ENCODE measurements around the gene ZDHHC13.
A peak's percentile ranks its signal among the peaks of the same experiment; 100 is the strongest.

Gene ZDHHC13

DNA sequence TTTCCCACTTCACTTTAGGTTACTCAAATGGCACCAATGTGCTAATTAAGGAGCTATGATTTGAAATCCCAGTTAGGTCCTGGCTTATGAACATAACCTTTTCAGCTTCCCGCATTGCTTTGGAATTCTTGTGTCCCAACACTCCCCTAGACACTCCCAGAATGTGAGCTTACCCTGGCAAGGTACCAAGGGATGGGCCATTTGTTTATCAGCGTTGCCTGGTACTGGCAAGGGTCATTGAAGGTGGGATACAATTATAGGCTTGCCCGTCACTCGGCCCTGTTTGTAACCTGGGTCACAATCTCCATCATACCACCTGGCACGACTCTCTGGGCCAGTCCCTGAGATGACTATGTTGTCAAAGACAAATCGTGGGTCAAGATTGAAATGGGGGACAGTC, 79.5 kb downstream of the ZDHHC13 start:
- Histone ChIP-seq H4K12ac (ENCODE audit: low read depth, low read length) (no peak overlapping the region), H3K14ac (ENCODE audit: low read length) (no peak overlapping the region), H3K4ac (ENCODE audit: low read depth, low read length) (no peak overlapping the region), H4K8ac (ENCODE audit: low read depth, low read length) (no peak overlapping the region), H3K79me1 (ENCODE audit: low read length) (no peaks in the 10 kb centered on the region), H3K27me3 (ENCODE audit: insufficient read depth, low read length) (no peaks in the 10 kb centered on the region), H4K91ac (ENCODE audit: low read depth, low read length) (no peak overlapping the region), H3K4me3 (ENCODE audit: low read depth, low read length) (no peak overlapping the region), H3K36me3 (ENCODE audit: control insufficient read depth in 1 of 2, insufficient read depth in 2 of 2, low read length in 2 of 2) (no peaks in the 10 kb centered on the region), H2BK12ac (ENCODE audit: low read length) (no peak overlapping the region), H2AFZ (ENCODE audit: insufficient read depth, low read length, poor library complexity) (no peak overlapping the region), H3K9ac (ENCODE audit: low read length) (no peak overlapping the region), H3K18ac (ENCODE audit: low read length) (no peak overlapping the region), H3K79me2 (ENCODE audit: control insufficient read depth, insufficient read depth, low read length, poor library complexity) (no peaks in the 10 kb centered on the region), H3K4me1 (ENCODE audit: control insufficient read depth in 1 of 2, insufficient read depth in 2 of 2, low read length in 2 of 2) (no peaks in the 10 kb centered on the region), H3K4me2 (ENCODE audit: low read length) (no peak overlapping the region), H2AK5ac (ENCODE audit: low read length) (no peak overlapping the region), H2BK5ac (ENCODE audit: low read depth, low read length, poor library complexity) (no peak overlapping the region), H3K23ac (ENCODE audit: low read length) (no peak overlapping the region), H3K9me3 (ENCODE audit: insufficient read depth, low read depth, low read length) (no peaks in the 10 kb centered on the region), H2BK120ac (ENCODE audit: insufficient read depth, low read length, poor library complexity) (no peak overlapping the region), H3K27ac (ENCODE audit: low read depth, low read length) (no peak overlapping the region)
- DNase-seq: peak in 1 of 2 donors; percentile 6
- no CpG with 5 or more reads among the region's 6 CpGs for WGBS (ENCODE audit: extremely low coverage, insufficient coverage, insufficient read length)

DNA sequence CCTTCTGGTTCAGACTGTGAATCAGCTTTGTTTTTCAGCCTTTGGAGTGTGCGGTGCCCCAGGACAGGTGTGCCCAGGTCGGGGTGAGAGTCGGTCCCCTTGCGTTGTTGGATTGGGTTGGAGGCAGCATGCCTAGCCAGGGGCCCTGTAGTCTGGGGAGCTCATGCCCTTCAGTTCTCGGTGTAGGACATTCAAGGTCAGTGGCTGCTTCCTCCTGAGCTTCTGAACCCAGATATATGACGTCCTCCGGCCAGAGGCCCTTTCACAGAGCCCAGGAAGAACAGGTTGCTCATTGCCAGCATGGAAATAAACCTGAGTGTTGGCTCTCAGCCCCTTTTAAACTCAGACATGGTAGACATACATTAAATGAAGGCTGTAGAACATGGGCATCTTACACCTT, 82.1 kb downstream of the ZDHHC13 start:
- H2AFZ ChIP-seq (ENCODE audit: insufficient read depth, low read length, poor library complexity): no peak overlapping the region
- no peaks in the 10 kb centered on the region for H3K36me3 ChIP-seq (ENCODE audit: control insufficient read depth in 1 of 2, insufficient read depth in 2 of 2, low read length in 2 of 2)
- H3K9ac ChIP-seq (ENCODE audit: low read length): no peak overlapping the region

DNA sequence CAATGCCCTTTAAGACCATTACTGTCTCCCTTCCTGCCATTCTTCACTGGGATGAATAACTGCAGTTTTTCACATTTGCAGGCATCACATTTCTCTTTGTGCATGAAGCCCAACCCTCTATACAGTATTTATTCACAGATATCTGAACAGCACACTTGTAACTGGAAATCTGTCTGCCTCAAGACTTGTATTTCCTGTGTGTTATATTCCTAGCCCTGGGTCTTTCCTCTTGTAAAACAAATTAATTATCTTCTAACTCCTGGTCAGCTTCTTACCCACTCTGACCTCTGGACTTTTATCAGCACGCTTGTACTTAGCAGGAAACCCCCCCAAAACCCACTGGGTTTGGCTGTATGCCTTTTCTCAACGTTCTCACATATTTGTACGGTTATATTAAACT, 82.8 kb downstream of the ZDHHC13 start:
- whole genome bisulfite sequencing (ENCODE audit: extremely low coverage, insufficient coverage, insufficient read length): no CpG with 5 or more reads among the region's 3 CpGs
- no peak overlapping the region for H3K23ac ChIP-seq (ENCODE audit: low read length)
- no peak overlapping the region for H3K4me2 ChIP-seq (ENCODE audit: low read length)
- no peaks in the 10 kb centered on the region for H3K4me1 ChIP-seq (ENCODE audit: control insufficient read depth in 1 of 2, insufficient read depth in 2 of 2, low read length in 2 of 2)
- H3K79me1 ChIP-seq (ENCODE audit: low read length): no peaks in the 10 kb centered on the region
- peaks cover 2% of the 10 kb centered on the region for H3K9me3 ChIP-seq (ENCODE audit: insufficient read depth, low read depth, low read length)
- no peak overlapping the region for H3K4me3 ChIP-seq (ENCODE audit: low read depth, low read length)
- no peak overlapping the region for H3K9ac ChIP-seq (ENCODE audit: low read length)
- no peak overlapping the region for H3K4ac ChIP-seq (ENCODE audit: low read depth, low read length)
- no peak overlapping the region for H2BK12ac ChIP-seq (ENCODE audit: low read length)
- no peak overlapping the region for H2AK5ac ChIP-seq (ENCODE audit: low read length)
- H2BK5ac ChIP-seq (ENCODE audit: low read depth, low read length, poor library complexity): no peak overlapping the region
- no peak overlapping the region for H4K12ac ChIP-seq (ENCODE audit: low read depth, low read length)
- H3K18ac ChIP-seq (ENCODE audit: low read length): no peak overlapping the region
- H4K8ac ChIP-seq (ENCODE audit: low read depth, low read length): no peak overlapping the region
- no peaks in the 10 kb centered on the region for H3K36me3 ChIP-seq (ENCODE audit: control insufficient read depth in 1 of 2, insufficient read depth in 2 of 2, low read length in 2 of 2)
- H3K27me3 ChIP-seq (ENCODE audit: insufficient read depth, low read length): no peaks in the 10 kb centered on the region
- no peaks in the 10 kb centered on the region for H3K79me2 ChIP-seq (ENCODE audit: control insufficient read depth, insufficient read depth, low read length, poor library complexity)
- H3K14ac ChIP-seq (ENCODE audit: low read length): no peak overlapping the region
- no peak overlapping the region for H3K27ac ChIP-seq (ENCODE audit: low read depth, low read length)
- H4K91ac ChIP-seq (ENCODE audit: low read depth, low read length): no peak overlapping the region
- DNase-seq: no peak
- no peak overlapping the region for H2AFZ ChIP-seq (ENCODE audit: insufficient read depth, low read length, poor library complexity)
- no peak overlapping the region for H2BK120ac ChIP-seq (ENCODE audit: insufficient read depth, low read length, poor library complexity)

More for the DNA sequence above, 82.1 kb downstream of the ZDHHC13 start:
- Histone ChIP-seq H3K4ac (ENCODE audit: low read depth, low read length) (no peak overlapping the region), H3K79me1 (ENCODE audit: low read length) (no peaks in the 10 kb centered on the region), H3K27ac (ENCODE audit: low read depth, low read length) (no peak overlapping the region), H3K23ac (ENCODE audit: low read length) (no peak overlapping the region), H2BK12ac (ENCODE audit: low read length) (no peak overlapping the region), H4K91ac (ENCODE audit: low read depth, low read length) (no peak overlapping the region), H3K79me2 (ENCODE audit: control insufficient read depth, insufficient read depth, low read length, poor library complexity) (no peaks in the 10 kb centered on the region), H2AK5ac (ENCODE audit: low read length) (no peak overlapping the region), H2BK5ac (ENCODE audit: low read depth, low read length, poor library complexity) (no peak overlapping the region), H3K9me3 (ENCODE audit: insufficient read depth, low read depth, low read length) (peaks cover 2% of the 10 kb centered on the region), H3K4me2 (ENCODE audit: low read length) (no peak overlapping the region), H3K18ac (ENCODE audit: low read length) (no peak overlapping the region), H2BK120ac (ENCODE audit: insufficient read depth, low read length, poor library complexity) (no peak overlapping the region), H3K4me1 (ENCODE audit: control insufficient read depth in 1 of 2, insufficient read depth in 2 of 2, low read length in 2 of 2) (no peaks in the 10 kb centered on the region), H3K4me3 (ENCODE audit: low read depth, low read length) (no peak overlapping the region), H3K14ac (ENCODE audit: low read length) (no peak overlapping the region), H4K12ac (ENCODE audit: low read depth, low read length) (no peak overlapping the region), H3K27me3 (ENCODE audit: insufficient read depth, low read length) (no peaks in the 10 kb centered on the region), H4K8ac (ENCODE audit: low read depth, low read length) (no peak overlapping the region)
- no peak for DNase-seq
- no CpG with 5 or more reads among the region's 7 CpGs for WGBS (ENCODE audit: extremely low coverage, insufficient coverage, insufficient read length)

DNA sequence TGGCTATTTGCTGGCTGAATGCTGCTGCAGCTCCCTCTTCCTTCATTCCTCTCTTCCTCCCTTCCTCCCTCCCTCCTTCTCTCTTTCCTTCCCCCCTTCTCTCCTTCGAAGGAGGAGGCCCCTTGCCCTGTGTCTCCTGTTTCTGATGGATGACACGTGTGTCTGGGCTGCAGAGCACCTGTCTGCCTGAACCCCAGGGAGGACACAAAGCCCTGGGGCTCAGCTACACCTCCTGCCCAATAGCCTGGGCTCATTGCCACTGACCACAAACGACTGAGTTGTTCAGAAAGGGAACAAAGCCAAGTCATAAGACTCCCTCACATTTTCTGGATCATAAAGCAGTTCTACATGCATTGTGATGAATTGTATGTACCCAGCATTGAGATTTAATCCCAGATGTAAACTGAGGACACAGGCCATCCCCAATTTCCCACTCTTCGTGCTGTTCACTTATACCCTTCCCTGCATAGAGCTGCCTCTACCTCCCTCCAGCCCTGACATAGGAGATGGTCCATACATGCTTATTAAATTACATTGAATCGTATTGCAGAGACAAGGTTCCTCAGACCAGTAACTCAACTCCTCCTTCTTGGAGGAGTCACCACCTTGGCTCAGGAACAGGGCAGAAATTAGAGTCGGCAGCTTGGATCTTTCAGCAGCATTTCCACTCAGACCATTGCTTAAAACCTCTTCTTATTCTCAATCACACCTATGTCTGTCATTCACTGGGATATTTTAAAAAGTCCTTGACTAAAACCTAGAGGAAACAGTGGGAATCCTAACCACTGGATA, 83.6 kb downstream of the ZDHHC13 start:
- H3K23ac ChIP-seq (ENCODE audit: low read length): no peak overlapping the region
- DNase-seq: no peak
- no peak overlapping the region for H3K27ac ChIP-seq (ENCODE audit: low read depth, low read length)
- no peak overlapping the region for H3K18ac ChIP-seq (ENCODE audit: low read length)
- H2AK5ac ChIP-seq (ENCODE audit: low read length): no peak overlapping the region
- no peak overlapping the region for H3K9ac ChIP-seq (ENCODE audit: low read length)
- no peak overlapping the region for H2BK5ac ChIP-seq (ENCODE audit: low read depth, low read length, poor library complexity)
- H3K4me1 ChIP-seq (ENCODE audit: control insufficient read depth in 1 of 2, insufficient read depth in 2 of 2, low read length in 2 of 2): no peaks in the 10 kb centered on the region
- H3K27me3 ChIP-seq (ENCODE audit: insufficient read depth, low read length): no peaks in the 10 kb centered on the region
- WGBS (ENCODE audit: extremely low coverage, insufficient coverage, insufficient read length): no CpG with 5 or more reads among the region's 6 CpGs
- H3K4me3 ChIP-seq (ENCODE audit: low read depth, low read length): no peak overlapping the region
- no peaks in the 10 kb centered on the region for H3K79me1 ChIP-seq (ENCODE audit: low read length)
- no peaks in the 10 kb centered on the region for H3K36me3 ChIP-seq (ENCODE audit: control insufficient read depth in 1 of 2, insufficient read depth in 2 of 2, low read length in 2 of 2)
- H3K9me3 ChIP-seq (ENCODE audit: insufficient read depth, low read depth, low read length): peaks cover 2% of the 10 kb centered on the region
- H4K12ac ChIP-seq (ENCODE audit: low read depth, low read length): no peak overlapping the region
- H3K79me2 ChIP-seq (ENCODE audit: control insufficient read depth, insufficient read depth, low read length, poor library complexity): no peaks in the 10 kb centered on the region
- H4K91ac ChIP-seq (ENCODE audit: low read depth, low read length): no peak overlapping the region
- no peak overlapping the region for H3K14ac ChIP-seq (ENCODE audit: low read length)
- H2BK12ac ChIP-seq (ENCODE audit: low read length): no peak overlapping the region
- no peak overlapping the region for H3K4ac ChIP-seq (ENCODE audit: low read depth, low read length)
- no peak overlapping the region for H3K4me2 ChIP-seq (ENCODE audit: low read length)
- H2AFZ ChIP-seq (ENCODE audit: insufficient read depth, low read length, poor library complexity): no peak overlapping the region
- no peak overlapping the region for H4K8ac ChIP-seq (ENCODE audit: low read depth, low read length)
- H2BK120ac ChIP-seq (ENCODE audit: insufficient read depth, low read length, poor library complexity): no peak overlapping the region
